ENCODE results near the gene AIF1L. TPM values are rescaled to one million over a fixed set of nuclear protein-coding genes. Genes with fewer than 3 reads are reported as not detected.

The AIF1L gene
- total RNA-seq, 4 donors from 2014 or later = 5.4 to 28.5 (median 17.1) TPM

DNA sequence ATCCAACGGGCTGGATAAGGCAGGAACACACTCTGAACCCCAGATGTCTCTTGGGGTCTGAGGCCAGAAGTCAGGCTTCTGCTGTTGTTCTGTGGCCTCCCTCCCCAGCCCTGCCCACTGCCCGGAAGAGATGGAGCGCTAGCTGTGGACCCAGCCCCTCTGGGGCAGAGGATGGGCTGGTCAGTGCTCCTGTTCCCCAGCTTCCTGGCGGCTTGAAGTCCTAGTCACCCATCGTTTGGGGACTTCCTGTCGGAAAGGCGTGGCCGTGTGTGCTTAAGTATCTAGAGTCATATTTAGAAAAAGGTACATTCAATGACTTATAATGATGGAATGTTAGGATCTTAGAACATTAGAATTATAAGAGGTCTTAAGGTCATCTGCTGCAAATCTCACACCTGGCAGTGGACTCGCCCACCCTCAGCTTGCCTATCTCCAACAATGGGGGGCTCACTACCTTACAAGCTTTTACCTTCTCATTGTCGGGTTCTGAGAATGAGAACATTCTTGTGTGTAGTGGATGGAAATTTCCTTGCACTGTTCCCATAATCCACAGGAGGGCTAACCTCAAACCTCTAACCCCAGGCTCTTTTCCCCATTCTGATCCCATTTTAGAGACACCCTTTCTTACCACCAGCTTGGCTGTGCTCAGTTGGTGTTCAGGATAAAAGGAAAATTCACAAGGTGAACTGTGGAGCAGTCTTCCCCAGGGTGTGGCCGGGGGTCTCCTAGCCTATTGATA, 13.4 kb upstream of the AIF1L start:
- 71 to 80% methylated on average over 3 of the region's 11 CpGs for WGBS, 2 donors (ENCODE audit: low coverage in 1 of 2)
- ATAC-seq = no peak

DNA sequence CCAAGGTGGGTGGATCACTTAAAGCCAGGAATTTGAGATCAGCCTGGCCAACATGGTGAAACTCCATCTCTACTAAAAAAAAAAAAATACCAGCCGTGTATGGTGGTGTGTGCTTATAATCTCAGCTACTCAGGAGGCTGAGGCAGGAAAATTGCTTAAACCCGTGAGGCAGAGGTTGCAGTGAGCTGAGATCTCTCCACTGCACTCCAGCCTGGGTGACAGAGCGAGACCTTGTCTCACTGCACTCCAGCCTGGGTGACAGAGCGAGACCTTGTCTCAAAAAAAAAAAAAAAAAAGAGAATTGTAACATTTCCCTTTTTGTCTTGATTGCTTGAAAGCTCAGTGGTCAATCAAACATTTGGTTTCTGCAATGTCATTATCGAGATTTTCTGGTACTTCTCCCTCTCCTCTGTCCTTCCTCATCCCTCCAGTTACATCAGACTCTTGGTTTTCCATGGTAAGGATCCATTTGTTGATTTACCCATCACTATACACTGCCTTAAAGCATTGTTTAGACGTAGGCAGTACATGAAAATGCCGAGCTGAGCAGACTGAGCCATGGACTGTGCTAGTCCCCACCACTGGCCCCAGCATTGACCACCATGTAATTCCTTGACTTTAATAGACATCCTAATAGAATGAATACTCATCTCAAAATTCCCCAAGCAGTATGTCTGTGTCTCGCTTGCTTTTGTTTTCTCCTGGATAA, 11.5 kb upstream of the AIF1L start:
- no peak for ATAC-seq
- no peaks in the 10 kb centered on the region for H3K36me3 ChIP-seq
- no peak overlapping the region for H3K27ac ChIP-seq
- no peaks in the 10 kb centered on the region for H3K9me3 ChIP-seq
- peaks cover 30% of the 10 kb centered on the region for H3K27me3 ChIP-seq
- no peaks in the 10 kb centered on the region for H3K4me1 ChIP-seq
- 59 to 77% methylated on average over 3 to 7 of the region's 8 CpGs for WGBS, 2 donors (ENCODE audit: low coverage in 1 of 2)
- no peak overlapping the region for H3K4me3 ChIP-seq
- TF ChIP-seq POLR2A (IDR thresholded peaks at IDR 0.05) = no peak
- no peak for TF ChIP-seq EP300 (IDR thresholded peaks at IDR 0.05)
- TF ChIP-seq POLR2AphosphoS5 (IDR thresholded peaks at IDR 0.05) = no peak
- TF ChIP-seq, protein P1, sequence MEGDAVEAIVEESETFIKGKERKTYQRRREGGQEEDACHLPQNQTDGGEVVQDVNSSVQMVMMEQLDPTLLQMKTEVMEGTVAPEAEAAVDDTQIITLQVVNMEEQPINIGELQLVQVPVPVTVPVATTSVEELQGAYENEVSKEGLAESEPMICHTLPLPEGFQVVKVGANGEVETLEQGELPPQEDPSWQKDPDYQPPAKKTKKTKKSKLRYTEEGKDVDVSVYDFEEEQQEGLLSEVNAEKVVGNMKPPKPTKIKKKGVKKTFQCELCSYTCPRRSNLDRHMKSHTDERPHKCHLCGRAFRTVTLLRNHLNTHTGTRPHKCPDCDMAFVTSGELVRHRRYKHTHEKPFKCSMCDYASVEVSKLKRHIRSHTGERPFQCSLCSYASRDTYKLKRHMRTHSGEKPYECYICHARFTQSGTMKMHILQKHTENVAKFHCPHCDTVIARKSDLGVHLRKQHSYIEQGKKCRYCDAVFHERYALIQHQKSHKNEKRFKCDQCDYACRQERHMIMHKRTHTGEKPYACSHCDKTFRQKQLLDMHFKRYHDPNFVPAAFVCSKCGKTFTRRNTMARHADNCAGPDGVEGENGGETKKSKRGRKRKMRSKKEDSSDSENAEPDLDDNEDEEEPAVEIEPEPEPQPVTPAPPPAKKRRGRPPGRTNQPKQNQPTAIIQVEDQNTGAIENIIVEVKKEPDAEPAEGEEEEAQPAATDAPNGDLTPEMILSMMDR (IDR thresholded peaks at IDR 0.05) = no peak

More for the DNA sequence above, 13.4 kb upstream of the AIF1L start:
- Histone ChIP-seq H3K4me3 (no peak overlapping the region), H3K4me1 (no peaks in the 10 kb centered on the region), H3K27me3 (peaks cover 30% of the 10 kb centered on the region), H3K9me3 (no peaks in the 10 kb centered on the region), H3K36me3 (no peaks in the 10 kb centered on the region), H3K27ac (no peak overlapping the region)
- no peak for TF ChIP-seq EP300 (IDR thresholded peaks at IDR 0.05)
- TF ChIP-seq, protein P1 (IDR thresholded peaks at IDR 0.05) = no peak
- no peak for TF ChIP-seq POLR2A (IDR thresholded peaks at IDR 0.05)
- TF ChIP-seq POLR2AphosphoS5 (IDR thresholded peaks at IDR 0.05) = no peak

DNA sequence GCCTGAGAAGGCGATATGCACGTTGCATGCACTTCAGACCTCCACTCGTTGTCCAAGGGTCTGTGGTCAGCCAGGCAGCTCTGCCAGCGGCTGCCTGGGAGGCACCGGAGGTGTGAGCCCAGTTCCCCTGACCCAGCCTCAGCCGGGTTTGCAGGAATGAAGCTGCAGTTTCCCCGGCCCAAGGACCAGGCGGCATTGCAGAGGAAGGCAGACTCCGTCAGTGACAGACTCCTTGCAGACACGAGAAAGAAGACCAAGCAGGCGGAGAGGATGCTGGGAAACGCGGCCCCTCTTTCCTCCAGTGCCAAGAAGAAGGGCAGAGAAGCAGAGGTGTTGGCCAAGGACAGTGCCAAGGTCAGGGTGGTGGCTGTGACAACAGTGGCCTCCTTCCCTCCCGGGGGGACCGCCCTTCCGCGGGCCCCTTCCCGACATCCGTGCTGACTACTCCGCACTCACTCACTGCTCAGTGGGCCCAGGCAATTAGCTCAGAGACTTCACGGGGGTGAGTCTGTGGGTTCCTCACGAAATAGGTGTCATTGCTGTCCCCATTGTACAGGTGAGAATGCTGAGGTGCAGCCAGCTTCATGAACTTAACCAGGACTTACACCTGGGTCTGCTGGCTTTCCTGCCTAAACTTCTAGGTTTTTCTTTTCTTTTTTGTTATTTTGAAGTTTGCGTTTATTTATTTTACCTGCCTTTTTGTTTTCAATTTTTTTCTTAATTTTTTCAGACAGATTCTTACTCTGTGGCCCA, 10.8 kb upstream of the AIF1L start:
- TF ChIP-seq EP300 (IDR thresholded peaks at IDR 0.05) = no peak
- TF ChIP-seq, protein P1 (IDR thresholded peaks at IDR 0.05) = no peak
- no peaks in the 10 kb centered on the region for H3K4me1 ChIP-seq
- no peak for ATAC-seq
- no peak overlapping the region for H3K4me3 ChIP-seq
- no peak overlapping the region for H3K27ac ChIP-seq
- no peaks in the 10 kb centered on the region for H3K36me3 ChIP-seq
- H3K9me3 ChIP-seq = no peaks in the 10 kb centered on the region
- WGBS, 2 donors (ENCODE audit: low coverage in 1 of 2) = 75 to 76% methylated on average over 6 to 14 of the region's 23 CpGs
- peaks cover 30% of the 10 kb centered on the region for H3K27me3 ChIP-seq

DNA sequence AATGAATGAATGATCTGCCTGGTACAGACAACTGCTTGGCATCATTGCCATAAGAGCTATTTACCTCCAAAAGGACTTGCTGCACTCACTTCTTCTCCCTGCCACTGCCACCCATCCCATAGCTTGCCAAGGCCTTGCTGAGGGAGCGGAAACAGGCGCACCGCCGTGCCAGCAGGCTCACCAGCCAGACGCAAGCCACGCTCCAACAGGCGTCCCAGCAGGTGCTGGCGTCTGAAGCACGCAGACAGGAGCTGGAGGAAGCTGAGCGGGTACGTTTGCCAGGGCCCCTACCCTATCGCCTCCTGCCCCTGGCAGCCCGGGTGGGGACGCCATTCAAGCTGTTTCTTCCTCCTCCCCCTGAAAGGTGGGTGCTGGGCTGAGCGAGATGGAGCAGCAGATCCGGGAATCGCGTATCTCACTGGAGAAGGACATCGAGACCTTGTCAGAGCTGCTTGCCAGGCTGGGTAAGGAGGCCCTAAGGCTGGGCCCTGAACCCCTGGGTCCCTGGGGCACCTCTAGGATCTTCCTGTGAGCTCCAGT, 8.9 kb upstream of the AIF1L start:
- Histone ChIP-seq H3K27me3 (peaks cover 33% of the 10 kb centered on the region), H3K4me3 (no peak overlapping the region), H3K9me3 (no peaks in the 10 kb centered on the region), H3K36me3 (no peaks in the 10 kb centered on the region), H3K27ac (no peak overlapping the region), H3K4me1 (no peaks in the 10 kb centered on the region)
- TF ChIP-seq, protein P1 (IDR thresholded peaks at IDR 0.05) = no peak
- TF ChIP-seq EP300 (IDR thresholded peaks at IDR 0.05) (no peak), POLR2AphosphoS5 (IDR thresholded peaks at IDR 0.05) (no peak), POLR2A (IDR thresholded peaks at IDR 0.05) (no peak)
- 92% methylated on average over 5 of the region's 19 CpGs; no CpG with 5 or more reads in 1 of the 2 donors for WGBS, 2 donors (ENCODE audit: low coverage in 1 of 2)
- no peak for ATAC-seq
